CD4-positive, alpha-beta T cell treated with Interleukin-2 at 100 ng/mL for 4 hours (primary cell): ENCODE measurements around the gene ZNF503.
"Not testable (repeated sequence)": the region's sequence is repeated elsewhere in the genome, so short reads cannot be mapped to it uniquely, and the experiment has no call there.

Experiments
- DNase-seq: peaks from one replicate; pipeline ENCODE4 v3.0.0-alpha.2; 2020; ENCODE audit warnings: low spot score

ZNF503 gene

GRCh38 chr10:75395066-75395931, 6.3 kb downstream of the ZNF503 start:
- DNase-seq, result no peak

- no peak for DNase-seq
These were observed 7.3 kb downstream of the ZNF503 start for GRCh38 chr10:75394221-75394620.

- DNase-seq, result no peak
These were observed 8.8 kb downstream of the ZNF503 start for GRCh38 chr10:75392744-75393143.

DNA sequence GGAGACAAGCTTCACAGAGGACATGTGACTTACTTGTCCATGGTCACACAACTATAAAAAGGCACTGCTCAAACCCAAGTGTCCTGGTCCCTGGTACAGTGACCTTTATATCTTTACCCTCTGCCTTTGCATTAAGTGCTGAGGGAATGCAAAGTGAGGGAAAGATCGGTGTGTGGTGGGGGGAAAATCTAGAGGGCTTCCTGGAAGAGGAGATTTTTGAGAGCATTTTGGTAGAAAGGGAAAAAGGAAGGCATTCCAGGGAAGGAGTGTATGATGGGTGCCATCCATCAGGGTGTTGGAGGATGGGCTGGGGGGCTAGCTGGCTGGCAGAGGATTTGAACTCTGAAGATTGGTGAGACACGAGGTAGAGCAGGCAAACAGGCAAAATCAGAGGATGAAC, 9.3 kb downstream of the ZNF503 start:
- no peak for DNase-seq

- DNase-seq, result no peak
These were observed 11.4 kb downstream of the ZNF503 start for GRCh38 chr10:75390178-75390577.

- DNase-seq, result no peak
These were observed 13.5 kb downstream of the ZNF503 start for GRCh38 chr10:75388082-75388481.

GRCh38 chr10:75386128-75386527, 15.4 kb downstream of the ZNF503 start:
- no peak for DNase-seq

DNA sequence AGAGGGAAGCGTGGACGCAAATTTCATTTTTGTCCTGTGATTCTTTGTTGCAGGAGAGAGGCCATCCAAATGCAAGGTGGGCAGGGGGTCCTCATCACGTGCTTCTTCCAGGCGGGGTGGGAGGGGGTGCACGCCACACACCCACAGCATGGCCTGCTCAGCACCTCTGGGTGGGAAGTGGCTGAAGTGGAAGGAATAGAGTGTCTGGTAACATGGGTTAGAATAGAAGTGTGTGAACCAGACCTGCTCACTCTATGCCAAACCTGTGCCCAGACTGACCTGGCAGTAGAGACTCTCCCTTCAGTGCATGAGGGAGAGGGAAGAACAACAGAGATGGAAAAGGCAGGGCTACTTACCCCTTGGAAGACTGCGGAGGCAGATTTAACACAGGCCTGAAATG, 21.7 kb downstream of the ZNF503 start:
- DNase-seq, result no peak

DNA sequence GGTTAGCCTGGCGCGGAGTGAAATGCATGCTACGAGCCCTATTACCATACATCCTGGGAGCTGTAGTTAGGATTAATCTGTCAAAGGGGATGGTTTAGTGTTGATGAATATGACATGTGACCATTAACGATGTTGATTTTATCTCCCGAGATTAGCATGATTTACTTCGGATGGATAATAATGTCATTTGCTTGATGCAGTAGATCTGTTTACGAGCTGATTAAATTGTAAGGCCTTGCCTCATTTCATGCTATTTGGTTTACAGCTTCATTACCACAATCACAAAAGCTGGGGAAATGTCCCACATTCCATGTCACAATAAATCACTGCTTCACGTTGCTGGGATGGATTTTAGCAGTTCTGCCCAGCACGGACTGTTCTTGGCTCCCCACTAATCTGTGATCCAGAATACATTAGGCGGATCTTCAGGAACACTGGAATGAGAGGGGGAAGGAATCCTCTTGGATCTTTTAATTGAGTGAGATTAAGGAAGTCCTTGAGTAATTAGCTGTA, 22.3 kb downstream of the ZNF503 start:
- DNase-seq, result no peak

DNA sequence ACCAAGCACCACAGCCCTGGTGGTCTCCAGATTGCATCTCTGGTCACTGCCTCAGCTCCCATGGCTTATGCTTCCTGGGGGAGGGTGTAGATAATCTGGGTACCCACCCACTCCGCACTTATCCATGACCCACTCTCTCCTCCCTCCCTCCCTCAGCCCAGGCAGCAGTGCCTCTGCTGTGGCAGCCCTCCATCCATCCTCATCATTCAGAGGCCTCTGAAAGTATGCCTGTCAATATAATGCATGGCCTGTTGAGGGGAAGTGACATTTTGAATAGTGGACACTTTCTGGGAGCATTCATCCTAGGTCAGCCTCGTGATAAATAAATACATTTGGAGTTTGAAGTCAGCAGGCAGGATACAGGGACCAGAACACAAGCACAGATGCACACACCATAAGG, 23.2 kb downstream of the ZNF503 start:
- DNase-seq, result no peak

- DNase-seq, result no peak
These were observed 23.7 kb downstream of the ZNF503 start for GRCh38 chr10:75377869-75378268.

DNA sequence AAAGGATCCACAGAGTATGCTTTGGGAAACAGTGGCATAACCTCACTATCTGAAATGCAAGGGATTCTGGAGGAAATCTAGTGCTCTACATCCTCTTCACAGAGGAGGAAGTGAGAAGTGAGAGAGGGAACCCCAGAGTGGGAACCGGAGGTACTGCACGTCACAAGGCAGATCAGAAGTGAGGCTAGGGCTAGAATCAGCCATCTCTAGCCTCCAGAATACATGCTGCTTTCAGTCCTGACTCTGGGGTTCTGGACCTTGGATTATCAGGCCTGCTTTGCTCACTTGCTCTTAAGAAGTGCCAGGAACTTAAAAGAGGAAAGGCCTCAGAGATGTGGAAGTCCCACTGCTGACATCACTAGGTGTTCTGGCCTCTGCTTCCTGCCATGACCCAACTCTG, 25.7 kb downstream of the ZNF503 start:
- DNase-seq, result no peak

GRCh38 chr10:75371010-75371409, 30.6 kb downstream of the ZNF503 start:
- no peak for DNase-seq

- not testable (repeated sequence) for DNase-seq
These were observed 31.7 kb downstream of the ZNF503 start for GRCh38 chr10:75369838-75370237.

DNA sequence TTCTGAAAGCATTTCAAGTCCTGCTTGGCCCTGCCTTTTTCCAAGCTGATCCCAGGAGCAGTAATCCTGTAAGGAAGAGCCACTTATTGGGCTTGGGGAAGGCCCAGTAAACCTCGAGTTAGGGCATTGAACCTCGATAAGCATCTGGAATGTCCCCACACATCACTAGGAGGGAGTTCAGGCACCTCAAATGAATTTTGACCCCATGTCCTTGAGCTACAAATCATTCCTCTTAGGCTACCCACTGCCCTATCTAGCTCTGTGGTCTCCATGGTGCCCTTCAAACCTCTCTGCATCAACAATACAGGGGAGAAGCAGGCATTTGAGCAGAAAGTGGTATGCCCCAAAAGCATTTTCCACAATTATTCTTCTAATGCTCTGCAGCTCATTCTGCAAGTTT, 33.7 kb downstream of the ZNF503 start:
- DNase-seq, result no peak

- DNase-seq, result no peak
These were observed 34.5 kb downstream of the ZNF503 start for GRCh38 chr10:75367021-75367487.

DNA sequence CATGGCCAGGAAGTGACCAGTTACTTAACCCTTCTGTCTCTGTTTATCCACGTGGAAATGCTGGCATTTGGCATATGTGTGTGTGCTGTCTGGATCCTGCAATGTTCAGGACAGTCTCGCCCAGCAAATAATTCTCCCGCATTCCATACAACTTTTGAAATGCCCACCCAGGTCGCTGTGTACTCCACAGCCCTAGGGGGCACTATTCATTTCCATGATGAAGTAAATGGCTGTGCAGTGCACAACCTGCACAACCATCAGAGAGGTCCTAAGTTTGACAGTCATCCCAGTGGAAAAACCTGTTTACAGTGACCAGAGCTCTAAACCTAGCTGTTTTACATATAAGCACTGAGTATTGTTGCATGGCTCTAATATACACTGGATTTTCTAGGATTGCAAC, 38.1 kb downstream of the ZNF503 start:
- DNase-seq, result no peak

DNA sequence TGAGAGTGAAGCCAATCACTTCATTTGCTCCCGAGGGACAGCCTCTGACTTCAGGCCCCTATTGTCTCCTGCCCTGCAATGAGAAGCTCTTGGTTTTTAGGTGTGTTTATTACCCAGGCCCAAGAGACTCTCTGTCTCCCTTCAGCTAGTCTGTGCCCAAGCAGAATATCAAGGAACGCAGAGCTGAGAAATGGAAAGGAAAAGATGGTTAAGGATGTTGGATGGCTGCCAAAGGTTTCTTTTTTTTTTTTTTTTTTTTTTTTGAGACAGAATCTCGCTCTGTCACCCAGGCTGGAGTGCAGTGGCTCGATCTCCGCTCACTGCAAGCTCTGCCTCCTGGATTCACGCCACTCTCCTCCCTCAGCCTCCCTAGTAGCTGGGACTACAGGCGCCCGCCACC, 41.7 kb downstream of the ZNF503 start:
- DNase-seq, result not testable (repeated sequence)

- no peak for DNase-seq
These were observed 42.6 kb downstream of the ZNF503 start for GRCh38 chr10:75358835-75359421.

- no peak for DNase-seq
These were observed 43.4 kb downstream of the ZNF503 start for GRCh38 chr10:75358132-75358531.

GRCh38 chr10:75357500-75357899, 44.1 kb downstream of the ZNF503 start:
- DNase-seq, result no peak

- no peak for DNase-seq
These were observed 45.1 kb downstream of the ZNF503 start for GRCh38 chr10:75356484-75356883.

DNA sequence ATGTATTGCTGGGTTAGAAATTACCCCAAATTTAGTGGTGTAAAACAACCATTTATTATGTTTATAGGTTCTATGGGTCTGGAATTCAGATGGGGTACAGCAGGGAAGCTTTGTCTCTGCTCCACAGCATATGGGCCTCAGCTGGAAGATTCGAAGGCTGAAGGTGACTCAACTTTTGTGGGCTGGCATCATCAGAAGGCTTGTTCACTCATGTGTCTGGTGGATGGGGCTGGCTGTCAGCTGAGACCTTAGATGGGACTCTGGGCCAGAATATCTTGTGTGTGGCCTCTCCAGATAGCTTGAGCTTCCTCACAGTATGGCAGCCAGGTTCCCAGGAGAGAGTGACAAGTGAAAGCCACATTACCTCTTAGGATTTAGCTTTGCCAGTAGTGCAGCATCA, 45.9 kb downstream of the ZNF503 start:
- DNase-seq, result no peak
